IMR-90 (cell line): Measurements from ENCODE around the gene BCL2. TPM values are rescaled to one million over a fixed set of nuclear protein-coding genes. Genes with fewer than 3 reads are reported as not detected.

ENCODE experiments used
- ATAC-seq: fragments of 200-7000 bp; cut with Tn5 transposase; 2 replicates; pipeline ENCODE4 v1.9.1; 2020; ENCODE audit warnings: low read depth, mild to moderate bottlenecking, moderate library complexity
- BruUV-seq: library from RNA; stranded (reverse); fragments of 400-500 nt; replicated peaks from 2 replicates; lab custom pipeline; 2021; lab: Mats Ljungman, UMichigan
- CTCF ChIA-PET: fragments of 300-600 bp; formaldehyde crosslinking; extraction: SDS; loops from one replicate; lab custom pipeline; 2021; ENCODE audit warnings: antibody characterized with exemption; lab: Yijun Ruan, JAX
- POLR2A ChIA-PET: fragments of 300-600 bp; sonication (Branson Sonifier 250); formaldehyde crosslinking; loops from one replicate; lab custom pipeline; 2022; ENCODE audit warnings: antibody characterized with exemption; ENCODE audit not compliant: unreplicated experiment; lab: Charles Lee
- DNase-seq: peaks from one replicate; pipeline ENCODE4 v3.0.0; 2013
- H2AFZ ChIP-seq: replicated peaks from 2 replicates; pipeline ENCODE3; 2013; ENCODE audit warnings: low read length, mild to moderate bottlenecking; ENCODE audit not compliant: poor library complexity
- H2AK5ac ChIP-seq: 2 replicates; pipeline ENCODE4 v1.6.1; 2013; ENCODE audit warnings: low read depth, low read length, inconsistent platforms
- H2AK9ac ChIP-seq: replicated peaks from 2 replicates; pipeline ENCODE3; 2013; ENCODE audit warnings: mild to moderate bottlenecking, low read depth, low read length, moderate library complexity; ENCODE audit not compliant: poor library complexity
- H2BK120ac ChIP-seq: 2 replicates; pipeline ENCODE4 v1.6.1; 2013; ENCODE audit warnings: low read depth, low read length, inconsistent platforms
- H2BK15ac ChIP-seq: 3 replicates; pipeline ENCODE4 v1.6.1; 2013; ENCODE audit warnings: low read depth, low read length, inconsistent platforms
- H2BK20ac ChIP-seq: 2 replicates; pipeline ENCODE4 v1.6.1; 2013; ENCODE audit warnings: low read depth, mild to moderate bottlenecking, inconsistent platforms, low read length, moderate library complexity
- H2BK5ac ChIP-seq: 2 replicates; pipeline ENCODE4 v1.6.1; 2013; ENCODE audit warnings: mild to moderate bottlenecking, low read depth, low read length, inconsistent platforms; ENCODE audit not compliant: poor library complexity, severe bottlenecking
- H3K14ac ChIP-seq: replicated peaks from 2 replicates; pipeline ENCODE4 v1.6.1; 2013; ENCODE audit warnings: low read depth, low read length, inconsistent platforms
- H3K18ac ChIP-seq: 2 replicates; pipeline ENCODE4 v1.6.1; 2013; ENCODE audit warnings: low read depth, low read length, control low read depth
- H3K23ac ChIP-seq: 2 replicates; pipeline ENCODE4 v1.6.1; 2013; ENCODE audit warnings: low read depth, low read length, inconsistent platforms
- H3K27ac ChIP-seq: 2 replicates; pipeline ENCODE4 v1.5.1; 2013; ENCODE audit warnings: mild to moderate bottlenecking, control low read depth, low read length; ENCODE audit not compliant: insufficient read depth
- H3K27me3 ChIP-seq: 2 replicates; pipeline ENCODE4 v1.6.1; 2013; ENCODE audit warnings: low read length; ENCODE audit not compliant: control insufficient read depth, insufficient read depth
- H3K36me3 ChIP-seq: 2 replicates; pipeline ENCODE4 v1.6.1; 2013; ENCODE audit warnings: low read length, mixed read lengths; ENCODE audit not compliant: control insufficient read depth, insufficient read depth
- H3K4ac ChIP-seq: 2 replicates; pipeline ENCODE4 v1.6.1; 2013; ENCODE audit warnings: low read depth, low read length, inconsistent platforms
- H3K4me1 ChIP-seq: 2 replicates; pipeline ENCODE4 v1.6.1; 2013; ENCODE audit warnings: low read length, mixed read lengths; ENCODE audit not compliant: control insufficient read depth, insufficient read depth
- H3K4me2 ChIP-seq: 2 replicates; pipeline ENCODE4 v1.6.1; 2013; ENCODE audit warnings: low read depth, mild to moderate bottlenecking, control low read depth, low read length, moderate library complexity
- H3K4me3 ChIP-seq: 2 replicates; pipeline ENCODE4 v1.5.1; 2013; ENCODE audit warnings: low read depth, mild to moderate bottlenecking, control low read depth, low read length, moderate library complexity; ENCODE audit not compliant: insufficient read depth
- H3K56ac ChIP-seq: 2 replicates; pipeline ENCODE4 v1.6.1; 2013; ENCODE audit warnings: low read length, inconsistent platforms; ENCODE audit not compliant: insufficient read depth; ENCODE audit errors: extremely low read depth
- H3K79me1 ChIP-seq, 2 experiments: 2 replicates each; pipeline ENCODE4 v1.6.1; 2013; ENCODE audit warnings: low read length in 2 of 2, inconsistent platforms in 1 of 2, low read depth in 1 of 2
- H3K9ac ChIP-seq: 2 replicates; pipeline ENCODE4 v1.6.1; 2013; ENCODE audit warnings: low read depth, low read length, control low read depth
- H3K9me1 ChIP-seq: 2 replicates; pipeline ENCODE4 v1.6.1; 2013; ENCODE audit warnings: low read length, inconsistent platforms; ENCODE audit not compliant: insufficient read depth
- H3K9me3 ChIP-seq: 2 replicates; pipeline ENCODE4 v1.6.1; 2013; ENCODE audit warnings: low read length; ENCODE audit not compliant: control insufficient read depth, insufficient read depth
- H4K20me1 ChIP-seq: 2 replicates; pipeline ENCODE4 v1.6.1; 2013; ENCODE audit warnings: low read length, inconsistent platforms; ENCODE audit not compliant: insufficient read depth
- H4K5ac ChIP-seq: 2 replicates; pipeline ENCODE4 v1.6.1; 2013; ENCODE audit warnings: mild to moderate bottlenecking, low read depth, low read length, control low read depth
- H4K8ac ChIP-seq, 2 experiments: 2 replicates each; pipeline ENCODE4 v1.6.1; 2013; ENCODE audit warnings: low read depth in 2 of 2, low read length in 2 of 2, control low read depth in 1 of 2, inconsistent platforms in 1 of 2
- H4K91ac ChIP-seq: 2 replicates; pipeline ENCODE4 v1.6.1; 2013; ENCODE audit warnings: low read depth, low read length, inconsistent platforms; ENCODE audit not compliant: insufficient read depth
- MAFK ChIP-seq: IDR thresholded peaks from 2 replicates; pipeline ENCODE4 v1.6.1; 2012; ENCODE audit warnings: low read depth, low read length, improper control_type of control experiment
- POLR2A ChIP-seq: IDR thresholded peaks from 2 replicates; pipeline ENCODE4 v1.6.1; 2012; ENCODE audit warnings: mild to moderate bottlenecking, low read depth, low read length
- RFX5 ChIP-seq: IDR thresholded peaks from 2 replicates; pipeline ENCODE4 v1.8.0; 2012; ENCODE audit warnings: low read depth, mild to moderate bottlenecking, low read length, moderate library complexity
- SMC3 ChIP-seq: fragments of 150-350 bp; IDR thresholded peaks from 2 replicates; pipeline ENCODE4 v1.6.1; 2016; ENCODE audit warnings: low read depth, mild to moderate bottlenecking, antibody characterized with exemption, low read length, moderate library complexity
- whole genome bisulfite sequencing, 2 experiments: methylation state at CpG; one replicate each; pipeline versions ENCODE4 v1.1.5 to v1.1.7; 2013; ENCODE audit warnings: missing lambda C conversion rate in 2 of 2; ENCODE audit not compliant: insufficient read length in 1 of 2; ENCODE audit errors: extremely low coverage in 2 of 2; 5-methylcytosine and 5-hydroxymethylcytosine counted together
- dilution Hi-C: fragments of 300-500 bp; cut with HindIII; formaldehyde crosslinking; loops from one replicate; pipeline ENCODE4 v1.14.3; 2018; ENCODE audit warnings: low sequenced_read_pairs; ENCODE audit not compliant: unreplicated experiment
- in situ Hi-C: fragments of 300-500 bp; cut with MboI; formaldehyde crosslinking; loops from 3 replicates; pipeline ENCODE4 v1.14.3; 2019; ENCODE audit warnings: low sequenced_read_pairs, inconsistent platforms, mixed read lengths
- intact Hi-C: fragments of 100-400 bp; cut with micrococcal nuclease; formaldehyde crosslinking; loops from 2 replicates; pipeline ENCODE4 v1.10.0; 2022
- polyA plus RNA-seq, 3 experiments: library from polyadenylated mRNA; depleted of rRNA; stranded (reverse); fragments of >200 nt; gene quantifications; 2 replicates each; pipeline ENCODE4 v1.2.3, GENCODE V29; 2012; ENCODE audit warnings: low replicate concordance in 1 of 3
- total RNA-seq: library from RNA; depleted of rRNA; stranded (reverse); fragments of >200 nt; gene quantifications from 2 replicates; pipeline ENCODE4 v1.2.3, GENCODE V29; 2012

BCL2 gene
- total and polyA plus RNA-seq, 2 of the 4 experiments (the other 2 are of a cell fraction) = 0.24 to 0.54 TPM

- no peak overlapping the region; the same call in 2 of the 3 replicates for H2BK15ac ChIP-seq
- H3K36me3 ChIP-seq = no peaks in the 10 kb centered on the region
Observed at GRCh38 chr18:63213936-63214671, 105.5 kb downstream of the BCL2 start.

More at GRCh38 chr18:63213936-63214671, 105.5 kb downstream of the BCL2 start:
- H2BK5ac ChIP-seq = no peak overlapping the region
- H3K9me1 ChIP-seq = peaks cover 6% of the 10 kb centered on the region; the same call in 1 of the 2 replicates
- no peak overlapping the region for H3K27ac ChIP-seq
- H3K23ac ChIP-seq = no peak overlapping the region
- ChIA-PET POLR2A (no interaction called here), CTCF (no interaction called here)
- H3K4me3 ChIP-seq = no peak overlapping the region
- H3K4me2 ChIP-seq = no peak overlapping the region
- in situ Hi-C loops = no loop called here
- no peak overlapping the region for H3K18ac ChIP-seq
- peak overlapping the region; percentile 50 for H2BK120ac ChIP-seq
- H3K9me3 ChIP-seq = no peaks in the 10 kb centered on the region
- H3K9ac ChIP-seq = no peak overlapping the region
- intact Hi-C loops = no loop called here
- H3K27me3 ChIP-seq = peaks cover 4% of the 10 kb centered on the region
- H2AK9ac ChIP-seq = no peak overlapping the region
- H3K56ac ChIP-seq = no peak overlapping the region
- no TSS peak for BruUV-seq
- no peak for DNase-seq
- no peak overlapping the region for H4K8ac ChIP-seq
- H2AFZ ChIP-seq = no peak overlapping the region
- H3K4ac ChIP-seq = 0 out of 2 replicates have a peak overlapping the region, but pooled peaks have one; percentile 22
- H4K5ac ChIP-seq = no peak overlapping the region
- H4K91ac ChIP-seq = no peak overlapping the region; the same call in 1 of the 2 replicates
- WGBS, 2 experiments = 63% methylated on average over 2 of the region's 8 CpGs; no CpG with 5 or more reads in 1 of the 2 experiments
- no peaks in the 10 kb centered on the region for H3K79me1 ChIP-seq
- no peak for ATAC-seq
- dilution Hi-C loops = no loop called here
- peak overlapping the region; percentile 28; the same call in 1 of the 2 replicates for H3K14ac ChIP-seq
- peak overlapping the region; percentile 64; the same call in 1 of the 2 replicates for H2BK20ac ChIP-seq
- H3K4me1 ChIP-seq = peaks cover 2% of the 10 kb centered on the region; the same call in 1 of the 2 replicates
- TF ChIP-seq POLR2A = no peak
- no peak for TF ChIP-seq RFX5
- no peak for TF ChIP-seq SMC3
- TF ChIP-seq MAFK = no peak
- H4K20me1 ChIP-seq = no peaks in the 10 kb centered on the region
- H2AK5ac ChIP-seq = 0 out of 2 replicates have a peak overlapping the region, but pooled peaks have one; percentile 9
